ENCODE data around the gene RIC1.
"Not testable (repeated sequence)": the region's sequence is repeated elsewhere in the genome, so short reads cannot be mapped to it uniquely, and the experiment has no call there.

The RIC1 gene

GRCh38 chr9:5628530-5629311 lies at the start of gene RIC1:
RIC1 (plus strand) TSS chr9:5629107; CDS start chr9:5629310, 203 bp downstream.
- DNase-seq: peak; percentile 94

GRCh38 chr9:5579881-5580280 lies 49.0 kb upstream of the RIC1 start:
- DNase-seq: no peak

- no peak for DNase-seq
Measured at GRCh38 chr9:5580650-5581049, 48.3 kb upstream of the RIC1 start.

- DNase-seq: not testable (repeated sequence)
Measured at GRCh38 chr9:5581706-5582105, 47.2 kb upstream of the RIC1 start.

GRCh38 chr9:5582835-5583195 lies 46.1 kb upstream of the RIC1 start:
- no peak for DNase-seq

GRCh38 chr9:5586391-5586802 lies 42.5 kb upstream of the RIC1 start:
- DNase-seq: no peak

GRCh38 chr9:5587024-5587423 lies 41.9 kb upstream of the RIC1 start:
- DNase-seq: no peak

GRCh38 chr9:5592231-5592630 lies 36.7 kb upstream of the RIC1 start:
- no peak for DNase-seq

- no peak for DNase-seq
Measured at GRCh38 chr9:5592904-5593303, 36.0 kb upstream of the RIC1 start.

GRCh38 chr9:5593904-5594303 lies 35.0 kb upstream of the RIC1 start:
- no peak for DNase-seq

- peak; percentile 8 for DNase-seq
Measured at GRCh38 chr9:5596173-5596572, 32.7 kb upstream of the RIC1 start.

- DNase-seq: no peak
Measured at GRCh38 chr9:5608298-5609225, 20.3 kb upstream of the RIC1 start.

GRCh38 chr9:5609226-5609596 lies 19.7 kb upstream of the RIC1 start:
- DNase-seq: no peak

GRCh38 chr9:5610491-5610890 lies 18.4 kb upstream of the RIC1 start:
- no peak for DNase-seq

GRCh38 chr9:5611321-5612184 lies 17.4 kb upstream of the RIC1 start:
- no peak for DNase-seq

- DNase-seq: peak; percentile 30
Measured at GRCh38 chr9:5612185-5612530, 16.7 kb upstream of the RIC1 start.

- DNase-seq: no peak
Measured at GRCh38 chr9:5614192-5614591, 14.7 kb upstream of the RIC1 start.

GRCh38 chr9:5614985-5615384 lies 13.9 kb upstream of the RIC1 start:
- DNase-seq: no peak

- DNase-seq: no peak
Measured at GRCh38 chr9:5617749-5618148, 11.2 kb upstream of the RIC1 start.

GRCh38 chr9:5620494-5620893 lies 8.4 kb upstream of the RIC1 start:
- DNase-seq: no peak

- DNase-seq: no peak
Measured at GRCh38 chr9:5621327-5621726, 7.6 kb upstream of the RIC1 start.

GRCh38 chr9:5622016-5622415 lies 6.9 kb upstream of the RIC1 start:
- DNase-seq: no peak

- DNase-seq: no peak
Measured at GRCh38 chr9:5624655-5625054, 4.3 kb upstream of the RIC1 start.
